RWPE2 (cell line): ENCODE measurements around the gene MAPT.

Experiments used
- ATAC-seq: fragments of 200-7000 bp; cut with Tn5 transposase; 3 replicates; pipeline ENCODE4 v1.9.1; 2021; ENCODE audit warnings: low read depth
- DNase-seq: peaks from one replicate; pipeline ENCODE4 v3.0.0-alpha.2; 2020; ENCODE audit warnings: low spot score
- H3K27ac ChIP-seq: fragments of 450-650 bp; 2 replicates; pipeline ENCODE4 v1.5.1; 2017; ENCODE audit warnings: mild to moderate bottlenecking; ENCODE audit not compliant: poor library complexity, severe bottlenecking
- H3K27me3 ChIP-seq: fragments of 250-450 bp; sonication (Bioruptor Pico); 2 replicates; pipeline ENCODE4 v1.5.1; 2021; ENCODE audit warnings: mild to moderate bottlenecking, moderate library complexity; ENCODE audit not compliant: insufficient read depth, poor library complexity, severe bottlenecking
- H3K36me3 ChIP-seq: fragments of 250-450 bp; sonication (Bioruptor Pico); 2 replicates; pipeline ENCODE4 v1.5.1; 2020; ENCODE audit warnings: low read depth, mild to moderate bottlenecking, moderate library complexity
- H3K4me1 ChIP-seq: fragments of 250-450 bp; sonication (Bioruptor Pico); 2 replicates; pipeline ENCODE4 v1.5.1; 2021; ENCODE audit warnings: mild to moderate bottlenecking, moderate library complexity; ENCODE audit not compliant: insufficient read depth, poor library complexity, severe bottlenecking
- H3K4me3 ChIP-seq: fragments of 250-450 bp; sonication (Bioruptor Pico); 2 replicates; pipeline ENCODE4 v1.5.1; 2021; ENCODE audit warnings: mild to moderate bottlenecking, moderate library complexity; ENCODE audit not compliant: severe bottlenecking
- H3K9me3 ChIP-seq: fragments of 250-450 bp; sonication (Bioruptor Pico); 2 replicates; pipeline ENCODE4 v1.5.1; 2021; ENCODE audit warnings: mild to moderate bottlenecking, moderate library complexity; ENCODE audit not compliant: severe bottlenecking
- CTCF ChIP-seq: fragments of 450-650 bp; IDR thresholded peaks from one replicate; pipeline ENCODE4 v1.5.1; 2017; ENCODE audit warnings: mild to moderate bottlenecking, moderate library complexity; ENCODE audit not compliant: poor library complexity, severe bottlenecking

Gene MAPT

GRCh38 chr17:45867702-45868101, 26.7 kb upstream of the MAPT start:
- DNase-seq (no peak), ATAC-seq (no peak)
- Histone ChIP-seq H3K27me3 (peaks cover 12% of the 10 kb centered on the region), H3K36me3 (no peaks in the 10 kb centered on the region), H3K4me1 (no peaks in the 10 kb centered on the region), H3K27ac (no peak overlapping the region), H3K4me3 (no peak overlapping the region), H3K9me3 (no peaks in the 10 kb centered on the region)
- no peak for TF ChIP-seq CTCF

GRCh38 chr17:45868276-45868675, 26.1 kb upstream of the MAPT start:
- H3K4me3 ChIP-seq, result no peak overlapping the region
- DNase-seq (no peak), ATAC-seq (no peak)
- no peaks in the 10 kb centered on the region for H3K9me3 ChIP-seq
- H3K36me3 ChIP-seq, result no peaks in the 10 kb centered on the region
- H3K27me3 ChIP-seq, result peaks cover 12% of the 10 kb centered on the region
- no peaks in the 10 kb centered on the region for H3K4me1 ChIP-seq
- no peak for TF ChIP-seq CTCF
- H3K27ac ChIP-seq, result no peak overlapping the region

GRCh38 chr17:45869676-45870341, 24.5 kb upstream of the MAPT start:
- TF ChIP-seq CTCF, result no peak
- DNase-seq (no peak), ATAC-seq (no peak)
- H3K36me3 ChIP-seq, result no peaks in the 10 kb centered on the region
- H3K27ac ChIP-seq, result no peak overlapping the region
- no peak overlapping the region for H3K4me3 ChIP-seq
- H3K27me3 ChIP-seq, result peaks cover 7% of the 10 kb centered on the region
- H3K9me3 ChIP-seq, result no peaks in the 10 kb centered on the region
- H3K4me1 ChIP-seq, result no peaks in the 10 kb centered on the region

GRCh38 chr17:45870342-45870974, 23.9 kb upstream of the MAPT start:
- H3K27me3 ChIP-seq, result peaks cover 4% of the 10 kb centered on the region
- no peak for ATAC-seq
- no peaks in the 10 kb centered on the region for H3K4me1 ChIP-seq
- no peak overlapping the region for H3K4me3 ChIP-seq
- no peak overlapping the region for H3K27ac ChIP-seq
- no peak for TF ChIP-seq CTCF
- H3K9me3 ChIP-seq, result no peaks in the 10 kb centered on the region
- H3K36me3 ChIP-seq, result no peaks in the 10 kb centered on the region
- DNase-seq, result no peak

GRCh38 chr17:45871718-45872117, 22.6 kb upstream of the MAPT start:
- Histone ChIP-seq H3K4me3 (no peak overlapping the region), H3K9me3 (no peaks in the 10 kb centered on the region), H3K27ac (no peak overlapping the region), H3K36me3 (no peaks in the 10 kb centered on the region), H3K4me1 (no peaks in the 10 kb centered on the region), H3K27me3 (no peaks in the 10 kb centered on the region)
- no peak for TF ChIP-seq CTCF
- no peak for ATAC-seq
- DNase-seq, result no peak
